Testis (tissue), 2 donors: ENCODE measurements around the gene ADAM23.

ENCODE experiments used
- POLR2A ChIP-seq: fragments of 450-650 bp; IDR thresholded peaks from one replicate; pipeline ENCODE4 v1.6.1; 2017; ENCODE audit warnings: antibody characterized with exemption, mild to moderate bottlenecking, moderate library complexity
- TF ChIP-seq, protein P1 (sequence below), 3 experiments: fragments of 450-650 bp in 2 of 3; fragments of 200-600 bp in 1 of 3; sonication (generic) in 1 of 3; IDR thresholded peaks; one replicate each; pipeline ENCODE4 v1.5.1; 2016 to 2019; ENCODE audit warnings: antibody characterized with exemption in 3 of 3, mild to moderate bottlenecking in 2 of 3, moderate library complexity in 1 of 3

- TF ChIP-seq, protein P1, sequence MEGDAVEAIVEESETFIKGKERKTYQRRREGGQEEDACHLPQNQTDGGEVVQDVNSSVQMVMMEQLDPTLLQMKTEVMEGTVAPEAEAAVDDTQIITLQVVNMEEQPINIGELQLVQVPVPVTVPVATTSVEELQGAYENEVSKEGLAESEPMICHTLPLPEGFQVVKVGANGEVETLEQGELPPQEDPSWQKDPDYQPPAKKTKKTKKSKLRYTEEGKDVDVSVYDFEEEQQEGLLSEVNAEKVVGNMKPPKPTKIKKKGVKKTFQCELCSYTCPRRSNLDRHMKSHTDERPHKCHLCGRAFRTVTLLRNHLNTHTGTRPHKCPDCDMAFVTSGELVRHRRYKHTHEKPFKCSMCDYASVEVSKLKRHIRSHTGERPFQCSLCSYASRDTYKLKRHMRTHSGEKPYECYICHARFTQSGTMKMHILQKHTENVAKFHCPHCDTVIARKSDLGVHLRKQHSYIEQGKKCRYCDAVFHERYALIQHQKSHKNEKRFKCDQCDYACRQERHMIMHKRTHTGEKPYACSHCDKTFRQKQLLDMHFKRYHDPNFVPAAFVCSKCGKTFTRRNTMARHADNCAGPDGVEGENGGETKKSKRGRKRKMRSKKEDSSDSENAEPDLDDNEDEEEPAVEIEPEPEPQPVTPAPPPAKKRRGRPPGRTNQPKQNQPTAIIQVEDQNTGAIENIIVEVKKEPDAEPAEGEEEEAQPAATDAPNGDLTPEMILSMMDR (IDR thresholded peaks at IDR 0.05) = no peak
- no peak for TF ChIP-seq POLR2A
Observed at GRCh38 chr2:206562375-206562774, 119.0 kb downstream of the ADAM23 start.
